Activated CD8-positive, alpha-beta memory T cell treated with anti-CD3 and anti-CD28 coated beads, Interleukin-2, amount 10 ng/mL, durations not matched to agents 7 days and 5 days (primary cell): ENCODE results near the gene PLA2G2C. TPM values are rescaled to one million over a fixed set of nuclear protein-coding genes. Genes with fewer than 3 reads are reported as not detected.
A peak's percentile ranks its signal among the peaks of the same experiment; 100 is the strongest.
"Not testable (repeated sequence)": the region's sequence is repeated elsewhere in the genome, so short reads cannot be mapped to it uniquely, and the experiment has no call there.

Source experiments
- ATAC-seq: fragments of 150-1000 bp; cut with Tn5 transposase; one replicate; pipeline ENCODE4 v1.10.0; 2021; ENCODE audit warnings: moderate library complexity
- CTCF ChIA-PET: fragments of 350-600 bp; sonication (Branson Sonifier 250); formaldehyde crosslinking; loops from one replicate; lab custom pipeline; 2021; ENCODE audit warnings: antibody characterized with exemption; lab: Charles Lee
- DNase-seq: peaks from one replicate; pipeline ENCODE4 v3.0.0-alpha.2; 2020
- H3K27ac Mint-ChIP-seq: one replicate; pipeline ENCODE4 v1.8.0; 2021; ENCODE audit warnings: mild to moderate bottlenecking, mixed read lengths
- H3K27me3 Mint-ChIP-seq: one replicate; pipeline ENCODE4 v1.8.0; 2021; ENCODE audit warnings: mixed read lengths
- H3K36me3 Mint-ChIP-seq: one replicate; pipeline ENCODE4 v1.8.0; 2021; ENCODE audit warnings: mild to moderate bottlenecking, mixed read lengths
- H3K4me1 Mint-ChIP-seq: one replicate; pipeline ENCODE4 v1.8.0; 2021; ENCODE audit warnings: mixed read lengths
- H3K4me3 Mint-ChIP-seq: one replicate; pipeline ENCODE4 v1.8.0; 2021; ENCODE audit warnings: mild to moderate bottlenecking, moderate library complexity, mixed read lengths
- H3K9me3 Mint-ChIP-seq: one replicate; pipeline ENCODE4 v1.8.0; 2022; ENCODE audit warnings: low read depth, mixed read lengths
- total RNA-seq, 2 experiments: library from RNA; stranded (reverse); gene quantifications; one replicate each; pipeline ENCODE4 v1.2.3, GENCODE V29; 2021

Gene PLA2G2C
- total RNA-seq, 2 experiments from 2014 or later, result not detected

- H3K4me3 Mint-ChIP-seq, H3K36me3 Mint-ChIP-seq, H3K9me3 Mint-ChIP-seq, H3K27ac Mint-ChIP-seq, ATAC-seq, DNase-seq, H3K4me1 Mint-ChIP-seq: not testable (repeated sequence)
- H3K27me3 Mint-ChIP-seq, result peaks cover 52% of the 10 kb centered on the region
- CTCF ChIA-PET, result interaction anchor here (0.9 to 1.6 kb wide), 2 partner anchors 15 to 143 kb away, joined by 3 read pairs; no protein-coding TSS in a partner anchor
Observed at GRCh38 chr1:20219053-20219452, 32.7 kb upstream of the PLA2G2C start.

- Mint-ChIP-seq H3K4me1 (peaks cover 4% of the 10 kb centered on the region), H3K27me3 (peaks cover 51% of the 10 kb centered on the region), H3K36me3 (no peaks in the 10 kb centered on the region), H3K27ac (no peak overlapping the region), H3K4me3 (no peak overlapping the region), H3K9me3 (no peaks in the 10 kb centered on the region)
- CTCF ChIA-PET, result interaction anchor here (1.0 to 4.1 kb wide), 6 partner anchors 11 to 283 kb away, joined by 3 to 36 read pairs (median 4); no protein-coding TSS in a partner anchor
- DNase-seq (no peak), ATAC-seq (peak; percentile 73)
Observed at GRCh38 chr1:20216574-20216973, 30.3 kb upstream of the PLA2G2C start.

GRCh38 chr1:20215716-20216115 lies 29.4 kb upstream of the PLA2G2C start:
- no peak overlapping the region for H3K4me3 Mint-ChIP-seq
- CTCF ChIA-PET, result interaction anchor here (0.8 to 4.1 kb wide), 4 partner anchors 10 to 281 kb away, joined by 3 to 36 read pairs (median 6); no protein-coding TSS in a partner anchor
- no peaks in the 10 kb centered on the region for H3K9me3 Mint-ChIP-seq
- peaks cover 4% of the 10 kb centered on the region for H3K4me1 Mint-ChIP-seq
- H3K27ac Mint-ChIP-seq, result no peak overlapping the region
- H3K36me3 Mint-ChIP-seq, result no peaks in the 10 kb centered on the region
- DNase-seq (no peak), ATAC-seq (no peak)
- H3K27me3 Mint-ChIP-seq, result peaks cover 51% of the 10 kb centered on the region

- H3K4me1 Mint-ChIP-seq, result peaks cover 4% of the 10 kb centered on the region
- ATAC-seq, result no peak
- CTCF ChIA-PET, result interaction anchor here (0.6 to 3.0 kb wide), 60 partner anchors 10 to 1447 kb away, joined by 3 to 43 read pairs (median 4); partner anchors contain the start of genes CAMK2N1 and PINK1
- H3K4me3 Mint-ChIP-seq, result no peak overlapping the region
- H3K27ac Mint-ChIP-seq, result no peak overlapping the region
- H3K36me3 Mint-ChIP-seq, result no peaks in the 10 kb centered on the region
- DNase-seq, result peak; percentile 67
- H3K27me3 Mint-ChIP-seq, result peaks cover 57% of the 10 kb centered on the region
- H3K9me3 Mint-ChIP-seq, result no peaks in the 10 kb centered on the region
Observed at GRCh38 chr1:20212685-20213331, 26.5 kb upstream of the PLA2G2C start.

- Mint-ChIP-seq H3K4me1 (peaks cover 4% of the 10 kb centered on the region), H3K27me3 (peaks cover 54% of the 10 kb centered on the region), H3K36me3 (no peaks in the 10 kb centered on the region), H3K4me3 (no peak overlapping the region), H3K9me3 (no peaks in the 10 kb centered on the region), H3K27ac (no peak overlapping the region)
- DNase-seq (no peak), ATAC-seq (no peak)
- CTCF ChIA-PET, result interaction anchor here (0.5 to 3.0 kb wide), 45 partner anchors 9 to 1446 kb away, joined by 3 to 43 read pairs (median 4); partner anchors contain the start of genes CAMK2N1 and PINK1
Observed at GRCh38 chr1:20212085-20212684, 25.9 kb upstream of the PLA2G2C start.

- no peak overlapping the region for H3K27ac Mint-ChIP-seq
- CTCF ChIA-PET, result interaction anchor here (0.5 to 3.0 kb wide), 7 partner anchors 17 to 291 kb away, joined by 3 to 43 read pairs (median 8); partner anchors contain the start of gene CAMK2N1
- no peak for DNase-seq
- ATAC-seq, result no peak
- H3K4me1 Mint-ChIP-seq, result peaks cover 4% of the 10 kb centered on the region
- no peaks in the 10 kb centered on the region for H3K9me3 Mint-ChIP-seq
- no peak overlapping the region for H3K4me3 Mint-ChIP-seq
- no peaks in the 10 kb centered on the region for H3K36me3 Mint-ChIP-seq
- peaks cover 56% of the 10 kb centered on the region for H3K27me3 Mint-ChIP-seq
Observed at GRCh38 chr1:20211511-20211931, 25.2 kb upstream of the PLA2G2C start.

GRCh38 chr1:20210736-20211460 lies 24.6 kb upstream of the PLA2G2C start:
- no peak overlapping the region for H3K27ac Mint-ChIP-seq
- H3K9me3 Mint-ChIP-seq, result no peaks in the 10 kb centered on the region
- peaks cover 53% of the 10 kb centered on the region for H3K27me3 Mint-ChIP-seq
- CTCF ChIA-PET, result interaction anchor here (0.7 to 3.0 kb wide), 4 partner anchors 22 to 283 kb away, joined by 3 to 13 read pairs (median 4); no protein-coding TSS in a partner anchor
- no peak overlapping the region for H3K4me3 Mint-ChIP-seq
- peaks cover 4% of the 10 kb centered on the region for H3K4me1 Mint-ChIP-seq
- no peaks in the 10 kb centered on the region for H3K36me3 Mint-ChIP-seq
- ATAC-seq (no peak), DNase-seq (no peak)

- H3K9me3 Mint-ChIP-seq, result no peaks in the 10 kb centered on the region
- no peak overlapping the region for H3K4me3 Mint-ChIP-seq
- ATAC-seq (no peak), DNase-seq (no peak)
- H3K27ac Mint-ChIP-seq, result no peak overlapping the region
- CTCF ChIA-PET, result interaction anchor here (1.6 kb wide), 1 partner anchor 284 kb away, joined by 6 read pairs; no protein-coding TSS in a partner anchor
- H3K4me1 Mint-ChIP-seq, result peaks cover 4% of the 10 kb centered on the region
- H3K36me3 Mint-ChIP-seq, result no peaks in the 10 kb centered on the region
- peaks cover 41% of the 10 kb centered on the region for H3K27me3 Mint-ChIP-seq
Observed at GRCh38 chr1:20209471-20209870, 23.2 kb upstream of the PLA2G2C start.

GRCh38 chr1:20207546-20207945 lies 21.2 kb upstream of the PLA2G2C start:
- Mint-ChIP-seq H3K27ac (no peak overlapping the region), H3K4me3 (no peak overlapping the region), H3K27me3 (peaks cover 40% of the 10 kb centered on the region), H3K36me3 (no peaks in the 10 kb centered on the region), H3K4me1 (peaks cover 2% of the 10 kb centered on the region), H3K9me3 (no peaks in the 10 kb centered on the region)
- CTCF ChIA-PET, result interaction anchor here (2.1 to 3.6 kb wide), 2 partner anchors 12 to 55 kb away, joined by 4 to 15 read pairs; no protein-coding TSS in a partner anchor
- no peak for ATAC-seq
- DNase-seq, result no peak

- CTCF ChIA-PET, result interaction anchor here (2.4 kb wide), 1 partner anchor 11 kb away, joined by 13 read pairs; no protein-coding TSS in a partner anchor
- Mint-ChIP-seq H3K4me3 (no peak overlapping the region), H3K9me3 (no peaks in the 10 kb centered on the region), H3K36me3 (no peaks in the 10 kb centered on the region), H3K27me3 (peaks cover 52% of the 10 kb centered on the region), H3K27ac (no peak overlapping the region), H3K4me1 (no peaks in the 10 kb centered on the region)
- no peak for DNase-seq
- no peak for ATAC-seq
Observed at GRCh38 chr1:20202166-20202565, 15.8 kb upstream of the PLA2G2C start.

- Mint-ChIP-seq H3K36me3 (no peaks in the 10 kb centered on the region), H3K4me3 (no peak overlapping the region), H3K9me3 (no peaks in the 10 kb centered on the region), H3K27ac (no peak overlapping the region), H3K27me3 (peaks cover 49% of the 10 kb centered on the region), H3K4me1 (no peaks in the 10 kb centered on the region)
- CTCF ChIA-PET, result interaction anchor here (1.0 kb wide), 1 partner anchor 11 kb away, joined by 5 read pairs; no protein-coding TSS in a partner anchor
- ATAC-seq, result no peak
- no peak for DNase-seq
Observed at GRCh38 chr1:20200966-20201365, 14.6 kb upstream of the PLA2G2C start.

GRCh38 chr1:20199840-20200239 lies 13.5 kb upstream of the PLA2G2C start:
- CTCF ChIA-PET, result interaction anchor here (0.9 kb wide), 1 partner anchor 13 kb away, joined by 3 read pairs; no protein-coding TSS in a partner anchor

GRCh38 chr1:20199403-20199802 lies 13.1 kb upstream of the PLA2G2C start:
- no peak overlapping the region for H3K27ac Mint-ChIP-seq
- H3K9me3 Mint-ChIP-seq, result no peaks in the 10 kb centered on the region

More at GRCh38 chr1:20199840-20200239, 13.5 kb upstream of the PLA2G2C start:
- DNase-seq (no peak), ATAC-seq (no peak)
- H3K4me1 Mint-ChIP-seq, result no peaks in the 10 kb centered on the region
- no peaks in the 10 kb centered on the region for H3K9me3 Mint-ChIP-seq
- peaks cover 52% of the 10 kb centered on the region for H3K27me3 Mint-ChIP-seq
- H3K4me3 Mint-ChIP-seq, result no peak overlapping the region
- H3K36me3 Mint-ChIP-seq, result no peaks in the 10 kb centered on the region
- H3K27ac Mint-ChIP-seq, result no peak overlapping the region

More at GRCh38 chr1:20199403-20199802, 13.1 kb upstream of the PLA2G2C start:
- no peaks in the 10 kb centered on the region for H3K4me1 Mint-ChIP-seq
- DNase-seq (no peak), ATAC-seq (no peak)
- peaks cover 52% of the 10 kb centered on the region for H3K27me3 Mint-ChIP-seq
- no peak overlapping the region for H3K4me3 Mint-ChIP-seq
- CTCF ChIA-PET, result interaction anchor here (0.9 kb wide), 1 partner anchor 13 kb away, joined by 3 read pairs; no protein-coding TSS in a partner anchor
- no peaks in the 10 kb centered on the region for H3K36me3 Mint-ChIP-seq
